ENCODE results near the gene FFAR2. TPM values are rescaled to one million over a fixed set of nuclear protein-coding genes. Genes with fewer than 3 reads are reported as not detected.

The FFAR2 gene
- total and polyA plus RNA-seq, 3 donors from 2014 or later: 0.20 TPM; not detected in 2

GRCh38 chr19:35493971-35494370, 45.9 kb downstream of the FFAR2 start:
- H3K36me3 ChIP-seq (ENCODE audit: low read depth, missing control alignments): no peaks in the 10 kb centered on the region
- no peak overlapping the region for H3K27ac ChIP-seq
- no peaks in the 10 kb centered on the region for H3K27me3 ChIP-seq
- no peaks in the 10 kb centered on the region for H3K9me3 ChIP-seq
- no peak overlapping the region for H3K4me3 ChIP-seq
- H3K4me1 ChIP-seq: no peaks in the 10 kb centered on the region
- TF ChIP-seq POLR2A (IDR thresholded peaks at IDR 0.05) (no peak), CTCF (IDR thresholded peaks at IDR 0.05) (no peak)
- 90 to 92% methylated on average over 9 of the region's 9 CpGs for WGBS, 2 donors
- no peak for DNase-seq
- intact Hi-C loops (cut with DNase I; ENCODE audit: low total_unique reads): loop anchor here (10.0 kb wide), 1 partner anchor 139 kb away; the partner anchor contains the start of gene FFAR3

GRCh38 chr19:35495107-35496064, 47.3 kb downstream of the FFAR2 start:
- Histone ChIP-seq H3K36me3 (ENCODE audit: low read depth, missing control alignments) (no peaks in the 10 kb centered on the region), H3K27me3 (no peaks in the 10 kb centered on the region), H3K4me3 (no peak overlapping the region), H3K4me1 (no peaks in the 10 kb centered on the region), H3K27ac (no peak overlapping the region), H3K9me3 (no peaks in the 10 kb centered on the region)
- intact Hi-C loops (cut with DNase I; ENCODE audit: low total_unique reads): loop anchor here (10.0 kb wide), 1 partner anchor 141 kb away; the partner anchor contains the start of gene FFAR3
- 20 to 28% methylated on average over 10 to 30 of the region's 30 CpGs for WGBS, 2 donors
- TF ChIP-seq POLR2A (IDR thresholded peaks at IDR 0.05): no peak
- peak; percentile 86 to 97 (median 87) for TF ChIP-seq CTCF (IDR thresholded peaks at IDR 0.05)
- peak; percentile 75 for DNase-seq

GRCh38 chr19:35497406-35497805, 49.3 kb downstream of the FFAR2 start:
- Histone ChIP-seq H3K9me3 (no peaks in the 10 kb centered on the region), H3K4me1 (no peaks in the 10 kb centered on the region), H3K4me3 (no peak overlapping the region), H3K36me3 (ENCODE audit: low read depth, missing control alignments) (no peaks in the 10 kb centered on the region), H3K27ac (no peak overlapping the region), H3K27me3 (no peaks in the 10 kb centered on the region)
- 83 to 86% methylated on average over 14 of the region's 14 CpGs for WGBS, 2 donors
- no peak for TF ChIP-seq CTCF (IDR thresholded peaks at IDR 0.05)
- TF ChIP-seq POLR2A (IDR thresholded peaks at IDR 0.05): no peak
- no peak for DNase-seq
- intact Hi-C loops (cut with DNase I; ENCODE audit: low total_unique reads): loop anchor here (10.0 kb wide), 1 partner anchor 143 kb away; the partner anchor contains the start of gene FFAR3

DNA sequence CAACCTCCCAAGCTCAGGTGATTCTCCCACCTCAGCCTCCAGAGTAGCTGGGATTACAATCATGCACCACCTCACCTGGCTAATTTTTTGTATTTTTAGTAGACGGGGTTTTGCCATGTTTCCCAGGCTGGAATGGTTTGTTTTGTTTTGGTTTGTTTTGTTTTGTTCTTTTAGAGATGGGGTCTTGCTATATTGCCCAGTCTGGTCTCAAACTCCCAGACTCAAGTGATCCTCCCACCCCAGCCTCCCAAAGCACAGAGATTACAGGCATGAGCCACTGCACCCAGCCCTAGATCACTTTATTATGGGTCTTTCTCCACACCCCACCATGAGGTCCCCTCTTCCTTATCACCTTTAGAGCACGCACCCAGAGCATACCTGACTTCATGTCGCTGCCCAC, 50.2 kb downstream of the FFAR2 start:
- Histone ChIP-seq H3K27me3 (no peaks in the 10 kb centered on the region), H3K36me3 (ENCODE audit: low read depth, missing control alignments) (no peaks in the 10 kb centered on the region), H3K9me3 (no peaks in the 10 kb centered on the region), H3K4me1 (no peaks in the 10 kb centered on the region), H3K4me3 (no peak overlapping the region), H3K27ac (no peak overlapping the region)
- WGBS, 2 donors: 92 to 96% methylated on average over 3 of the region's 3 CpGs
- intact Hi-C loops (cut with DNase I; ENCODE audit: low total_unique reads): loop anchor here (10.0 kb wide), 1 partner anchor 143 kb away; the partner anchor contains the start of gene FFAR3
- no peak for DNase-seq
- no peak for TF ChIP-seq CTCF (IDR thresholded peaks at IDR 0.05)
- TF ChIP-seq POLR2A (IDR thresholded peaks at IDR 0.05): no peak
